Activated CD4-positive, alpha-beta T cell treated with anti-CD3 and anti-CD28 coated beads, Interleukin-2, amount 50 U/mL, for 48 hours (primary cell): ENCODE results near the gene SUV39H2.
"Not testable (repeated sequence)": the region's sequence is repeated elsewhere in the genome, so short reads cannot be mapped to it uniquely, and the experiment has no call there.

Source experiments
- DNase-seq, 2 experiments: peaks; one replicate each; pipeline ENCODE4 v3.0.0-alpha.2; 2020

The SUV39H2 gene

GRCh38 chr10:14878266-14879123 lies at the start of gene SUV39H2:
Gene SUV39H2 (plus strand): TSS chr10:14878866. CDS start chr10:14878889, 23 bp downstream.
- peak; percentile 92 to 94 for DNase-seq

GRCh38 chr10:14833106-14833505 lies 45.6 kb upstream of the SUV39H2 start:
- DNase-seq, result no peak

DNA sequence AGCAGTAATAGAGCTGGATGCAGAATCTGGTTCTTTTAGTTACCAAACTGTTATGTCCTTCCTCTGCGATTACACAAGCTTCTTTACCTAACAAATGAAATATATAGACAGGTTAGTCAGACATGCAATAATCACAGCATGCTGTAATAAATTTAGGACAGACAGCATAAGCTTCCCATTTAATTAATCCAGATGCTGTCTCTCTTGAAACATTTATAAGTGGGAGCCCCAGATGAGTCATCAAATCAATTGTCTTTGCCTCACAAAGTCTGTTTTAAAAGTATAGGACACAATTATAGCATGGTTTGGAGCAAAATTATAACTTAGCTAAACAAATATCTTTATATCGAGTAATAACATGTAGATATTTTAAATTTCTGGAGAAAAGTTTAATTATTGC lies 42.5 kb upstream of the SUV39H2 start:
- no peak for DNase-seq

DNA sequence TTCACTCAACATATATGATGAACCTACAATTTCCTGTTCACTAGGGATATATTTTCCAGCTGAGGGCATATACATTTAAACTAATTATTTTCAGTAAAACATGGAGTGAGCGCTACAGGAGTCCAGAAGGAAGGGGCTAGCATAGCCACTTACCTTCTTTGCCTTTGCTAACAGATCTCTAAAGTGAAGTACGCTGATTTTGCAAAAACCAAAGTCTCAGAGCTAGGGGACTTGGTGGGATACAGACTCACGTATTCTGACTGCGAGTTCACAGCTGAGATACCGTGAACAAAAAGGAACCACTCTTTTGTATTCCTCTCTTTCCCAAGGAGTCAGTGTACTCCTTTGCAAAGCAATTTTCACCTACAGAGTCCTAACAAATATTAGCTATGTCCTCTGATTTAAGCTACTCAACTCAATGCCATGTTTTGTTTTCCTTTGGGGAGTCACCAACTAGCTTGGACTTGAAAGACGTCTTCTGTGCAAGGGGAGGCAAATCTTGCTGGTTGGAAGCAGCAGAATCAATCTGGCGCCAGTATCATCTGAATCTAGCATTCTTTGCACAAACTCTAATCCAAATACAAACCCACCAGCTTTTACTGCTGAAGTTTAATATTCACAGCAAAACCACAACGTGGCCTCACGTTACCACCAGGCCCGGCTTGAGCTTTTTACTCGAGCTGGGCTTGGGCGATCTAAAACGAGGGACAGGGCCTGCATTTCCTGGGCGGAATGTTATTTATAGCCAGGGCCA lies 41.5 kb upstream of the SUV39H2 start:
- no peak for DNase-seq

GRCh38 chr10:14837757-14838581 lies 40.7 kb upstream of the SUV39H2 start, which contains the start of the genes CDNF, HSPA14 and MSANTD7:
Gene CDNF (minus strand): TSS chr10:14838037. CDS start chr10:14837946, 91 bp downstream.
Gene HSPA14 (plus strand): TSS chr10:14838306. CDS start chr10:14838403, 97 bp downstream.
Gene MSANTD7 (plus strand): TSS chr10:14838306. CDS start chr10:14842285, 3,979 bp downstream.
- DNase-seq, result peak; percentile 98 to 99

DNA sequence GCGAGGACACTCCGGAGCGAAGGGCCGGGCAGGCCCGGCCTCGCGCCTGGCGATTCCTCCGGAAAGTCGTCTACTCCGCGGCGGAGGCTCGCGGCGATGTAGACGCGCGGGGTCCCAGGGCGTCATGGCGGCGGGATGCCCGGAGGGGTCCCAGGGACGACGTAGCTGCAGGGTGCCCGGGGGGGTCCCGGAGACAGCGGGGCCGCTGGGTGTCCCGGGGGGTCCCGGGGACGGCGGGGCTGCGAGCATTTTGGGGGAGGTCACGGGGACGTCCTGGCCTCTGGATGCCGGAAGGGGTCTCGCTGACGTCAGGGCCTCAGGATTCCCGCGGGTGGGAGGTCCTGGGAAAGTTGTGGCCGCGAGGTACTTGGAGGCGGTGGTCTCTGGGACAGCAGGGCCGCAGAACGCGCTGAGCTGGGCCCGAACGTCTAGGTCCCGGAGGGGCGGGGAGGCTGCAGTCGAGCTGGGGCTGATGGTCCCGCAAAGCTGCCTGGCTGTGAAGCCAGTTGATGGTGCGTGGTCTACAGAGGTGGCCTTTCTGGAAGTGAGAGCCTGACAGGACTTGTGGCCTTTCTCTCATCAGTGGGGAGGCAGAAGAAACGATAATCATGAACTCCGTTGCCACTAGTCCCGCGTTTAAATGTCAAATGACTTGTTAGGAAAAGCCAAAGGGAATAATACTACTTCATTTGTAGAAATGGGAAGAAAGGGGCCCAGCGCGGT lies 39.9 kb upstream of the SUV39H2 start:
- DNase-seq, result peak; percentile 24 to 32

GRCh38 chr10:14839305-14839695 lies 39.4 kb upstream of the SUV39H2 start:
- DNase-seq, result peak; percentile 9 to 12

DNA sequence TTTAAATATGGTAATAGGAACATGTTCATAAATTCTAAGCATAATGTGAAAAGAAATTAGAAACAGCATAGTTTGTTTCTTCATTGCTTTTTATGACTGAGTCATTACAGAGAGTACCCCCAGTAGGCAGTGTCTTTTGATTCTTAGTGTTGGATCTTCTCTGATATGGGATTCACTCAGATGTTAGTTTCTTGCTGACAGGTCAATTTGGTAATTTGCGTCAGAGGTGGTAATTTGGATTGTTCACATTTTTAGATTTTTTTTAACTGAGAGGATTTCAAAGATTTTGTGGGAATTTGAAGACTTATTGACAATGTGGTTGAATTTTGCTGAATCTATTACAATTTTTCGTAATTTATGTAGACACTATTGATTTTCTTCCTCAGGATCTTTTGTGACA lies 38.5 kb upstream of the SUV39H2 start:
- DNase-seq, result no peak

DNA sequence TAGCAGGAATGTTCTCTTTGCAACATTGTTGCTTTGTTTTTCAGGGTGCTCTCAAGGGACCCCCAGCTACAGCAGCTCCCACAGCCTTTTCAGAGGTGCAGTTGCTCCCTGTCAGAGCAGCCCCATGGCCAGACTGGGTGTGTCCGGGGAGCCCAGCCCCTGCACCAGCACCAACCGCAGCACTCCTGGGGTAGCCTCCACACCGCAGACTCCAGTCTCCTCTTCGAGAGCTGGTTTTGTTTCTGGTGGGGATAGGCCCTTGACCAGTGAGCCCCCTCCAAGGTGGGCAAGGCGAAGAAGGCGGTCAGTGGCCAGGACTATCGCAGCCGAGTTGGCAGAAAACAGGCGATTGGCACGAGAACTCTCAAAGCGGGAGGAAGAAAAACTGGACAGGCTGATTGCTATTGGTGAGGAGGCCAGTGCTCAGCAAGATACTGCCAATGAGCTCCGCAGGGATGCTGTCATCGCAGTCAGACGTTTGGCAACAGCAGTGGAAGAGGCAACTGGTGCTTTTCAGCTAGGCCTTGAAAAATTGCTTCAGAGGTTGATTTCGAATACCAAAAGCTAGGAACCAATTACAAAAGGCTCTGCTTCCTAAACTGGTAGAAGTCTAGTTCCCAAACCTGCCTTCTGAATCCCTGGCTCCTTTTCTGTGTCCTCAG lies 35.2 kb upstream of the SUV39H2 start:
- DNase-seq, result no peak

- DNase-seq, result no peak
Measured at GRCh38 chr10:14844948-14845347, 33.7 kb upstream of the SUV39H2 start.

GRCh38 chr10:14852236-14852635 lies 26.4 kb upstream of the SUV39H2 start:
- no peak for DNase-seq

- no peak for DNase-seq
Measured at GRCh38 chr10:14855453-14855852, 23.2 kb upstream of the SUV39H2 start.

DNA sequence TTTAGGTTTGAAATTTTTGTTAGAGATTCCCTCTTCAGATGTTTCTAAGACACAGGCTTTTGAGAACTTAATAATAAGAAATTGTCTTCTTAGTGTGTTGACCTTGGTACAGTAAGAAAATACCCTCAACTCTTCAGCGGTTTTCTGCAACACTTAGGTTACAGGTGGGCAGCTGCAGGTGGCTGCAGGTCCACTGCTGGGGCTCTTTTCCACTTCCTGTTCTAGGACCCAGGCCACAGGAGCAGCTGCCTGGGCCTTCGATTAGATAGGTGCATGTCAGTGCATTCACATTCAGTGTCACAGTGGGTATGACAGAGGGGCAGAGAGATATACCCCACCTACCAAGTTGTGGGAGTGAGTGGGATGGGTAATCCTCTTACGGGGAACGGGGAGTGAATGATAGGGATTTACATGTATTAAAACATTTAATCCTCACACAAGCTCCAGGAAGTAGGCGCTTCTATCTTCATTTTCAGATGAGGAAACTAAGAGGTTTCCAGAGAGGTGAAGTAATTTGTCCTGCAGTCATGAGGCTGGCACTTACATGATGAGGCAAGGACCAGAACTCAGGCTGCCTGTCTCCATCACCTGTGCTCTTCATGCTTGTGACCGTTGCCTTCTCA lies 20.2 kb upstream of the SUV39H2 start:
- DNase-seq, result no peak

DNA sequence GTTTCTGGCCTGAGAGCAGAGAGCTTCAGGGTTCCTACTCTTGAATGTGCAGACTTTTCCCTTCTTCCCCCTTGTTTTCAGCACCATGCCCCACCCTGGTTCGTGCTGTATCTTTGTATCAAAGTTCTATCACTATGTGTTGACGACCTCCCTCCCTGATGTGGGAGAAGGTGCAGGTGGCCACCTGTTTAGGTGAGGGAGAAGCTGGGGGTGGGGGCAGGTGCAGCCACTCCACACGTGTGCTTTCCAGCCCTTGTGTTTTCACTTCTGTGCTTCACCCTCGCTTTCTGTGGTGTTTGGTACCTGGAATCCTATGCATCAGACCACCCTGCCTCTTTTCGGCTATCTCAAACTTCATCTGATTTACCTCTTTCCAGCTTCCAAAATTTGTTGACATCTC lies 19.6 kb upstream of the SUV39H2 start:
- no peak for DNase-seq

DNA sequence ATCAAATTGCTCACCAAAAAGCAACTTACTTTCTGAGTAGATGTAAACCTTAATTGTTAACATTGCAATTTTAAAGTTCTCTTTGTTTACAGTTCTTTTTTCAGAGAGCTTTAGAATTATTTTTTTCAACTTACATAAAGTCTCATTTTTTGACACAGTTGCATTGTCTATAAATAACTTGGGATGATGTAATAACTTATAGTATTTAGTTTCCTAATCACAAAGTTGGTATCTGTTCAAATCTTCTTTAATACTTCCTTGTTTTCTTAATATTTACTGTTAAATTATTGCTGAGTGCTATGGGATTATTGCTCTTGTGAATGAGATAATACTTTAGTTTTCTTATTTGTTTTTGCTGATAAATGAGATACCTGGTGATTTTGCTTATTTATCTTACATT lies 18.9 kb upstream of the SUV39H2 start:
- no peak for DNase-seq

- DNase-seq, result no peak
Measured at GRCh38 chr10:14860791-14861190, 17.9 kb upstream of the SUV39H2 start.

DNA sequence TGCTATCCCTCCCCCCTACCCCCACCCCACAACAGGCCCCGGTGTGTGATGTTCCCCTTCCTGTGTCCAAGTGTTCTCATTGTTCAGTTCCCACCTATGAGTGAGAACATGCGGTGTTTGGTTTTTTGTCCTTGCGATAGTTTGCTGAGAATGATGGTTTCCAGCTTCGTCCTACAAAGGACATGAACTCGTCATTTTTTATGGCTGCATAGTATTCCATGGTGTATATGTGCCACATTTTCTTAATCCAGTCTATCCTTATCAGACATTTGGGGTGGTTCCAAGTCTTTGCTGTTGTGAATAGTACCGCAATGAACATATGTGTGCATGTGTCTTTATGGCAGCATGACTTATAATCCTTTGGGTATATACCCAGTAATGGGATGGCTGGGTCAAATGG lies 14.2 kb upstream of the SUV39H2 start:
- not testable (repeated sequence) for DNase-seq

DNA sequence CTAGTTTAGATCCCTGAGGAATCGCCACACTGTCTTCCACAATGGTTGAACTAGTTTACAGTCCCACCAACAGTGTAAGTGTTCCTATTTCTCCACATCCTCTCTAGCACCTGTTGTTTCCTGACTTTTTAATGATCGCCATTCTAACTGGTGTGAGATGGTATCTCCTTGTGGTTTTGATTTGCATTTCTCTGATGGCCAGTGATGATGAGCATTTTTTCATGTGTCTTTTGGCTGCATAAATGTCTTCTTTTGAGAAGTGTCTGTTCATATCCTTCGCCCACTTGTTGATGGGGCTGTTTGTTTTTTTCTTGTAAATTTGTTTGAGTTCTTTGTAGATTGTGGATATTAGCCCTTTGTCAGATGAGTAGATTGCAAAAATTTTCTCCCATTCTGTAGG lies 13.8 kb upstream of the SUV39H2 start:
- not testable (repeated sequence) for DNase-seq

- no peak for DNase-seq
Measured at GRCh38 chr10:14873090-14873760, 5.4 kb upstream of the SUV39H2 start.

DNA sequence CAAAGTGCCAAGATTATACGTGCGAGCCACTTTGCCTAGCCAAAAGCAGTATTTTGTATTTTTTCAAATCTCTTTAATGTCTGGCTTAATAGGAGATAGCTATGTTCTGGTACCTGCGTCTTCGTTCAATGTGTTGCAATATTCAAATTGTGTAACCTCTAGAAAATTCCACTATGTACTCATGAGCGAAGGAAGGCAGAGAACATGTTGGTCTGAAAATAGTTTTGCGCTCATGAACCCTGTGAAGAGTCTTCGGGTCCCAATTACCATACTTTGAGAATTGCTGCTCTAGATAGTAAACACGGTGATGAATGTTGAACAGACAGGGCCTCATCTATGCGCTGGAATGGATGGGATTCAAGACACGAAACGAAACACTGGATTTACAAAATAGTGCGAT lies 2.7 kb upstream of the SUV39H2 start:
- DNase-seq, result no peak

DNA sequence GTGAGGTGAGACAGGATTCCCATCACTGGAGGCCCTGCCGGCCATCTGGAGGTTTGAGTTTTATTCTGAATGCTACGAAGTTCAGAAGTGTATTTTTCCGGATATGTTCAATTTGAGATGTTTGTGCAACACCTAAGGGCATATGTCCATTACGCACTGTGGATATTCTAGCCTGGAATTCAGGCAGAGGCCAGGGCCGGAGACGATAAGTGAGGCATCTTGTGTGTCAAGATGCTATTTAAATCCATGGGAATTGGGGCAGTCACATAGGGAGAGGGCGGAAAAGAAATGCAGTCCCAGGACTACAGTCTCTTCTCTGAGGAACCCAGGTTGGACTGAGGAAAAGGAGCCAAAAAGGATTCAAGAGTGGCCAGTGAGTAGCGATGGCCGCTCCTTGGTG lies 1.9 kb upstream of the SUV39H2 start:
- DNase-seq, result no peak
